GM18907 (cell line): Measurements from ENCODE around the gene MCAM.

Source experiments
- ATAC-seq: cut with Tn5 transposase; IDR thresholded peaks from one replicate; pipeline ENCODE4 v1.9.1; 2021; ENCODE audit warnings: mild to moderate bottlenecking, moderate library complexity; ENCODE audit not compliant: unreplicated experiment

The MCAM gene

DNA sequence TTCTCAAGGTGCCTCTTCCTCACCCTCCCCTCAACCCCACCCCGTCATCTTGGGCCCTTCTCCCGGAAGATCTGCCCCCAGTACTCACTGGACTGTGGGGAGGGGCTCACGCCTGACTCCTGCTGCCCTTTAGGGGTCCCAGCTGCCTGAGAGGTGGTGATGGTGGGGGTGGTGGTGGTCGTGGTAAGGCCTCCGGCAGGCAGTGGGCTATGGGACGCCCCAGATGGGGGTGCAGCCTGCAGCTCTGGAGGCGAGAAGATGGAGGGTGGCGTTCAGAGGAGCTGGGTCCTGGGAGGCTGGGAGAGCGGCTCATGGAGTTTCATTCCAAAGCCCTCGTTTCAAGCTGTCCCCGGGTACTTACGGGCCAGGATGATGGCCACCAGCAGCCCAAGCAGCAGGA lies 28.8 kb upstream of the MCAM start:
- no peak for ATAC-seq

DNA sequence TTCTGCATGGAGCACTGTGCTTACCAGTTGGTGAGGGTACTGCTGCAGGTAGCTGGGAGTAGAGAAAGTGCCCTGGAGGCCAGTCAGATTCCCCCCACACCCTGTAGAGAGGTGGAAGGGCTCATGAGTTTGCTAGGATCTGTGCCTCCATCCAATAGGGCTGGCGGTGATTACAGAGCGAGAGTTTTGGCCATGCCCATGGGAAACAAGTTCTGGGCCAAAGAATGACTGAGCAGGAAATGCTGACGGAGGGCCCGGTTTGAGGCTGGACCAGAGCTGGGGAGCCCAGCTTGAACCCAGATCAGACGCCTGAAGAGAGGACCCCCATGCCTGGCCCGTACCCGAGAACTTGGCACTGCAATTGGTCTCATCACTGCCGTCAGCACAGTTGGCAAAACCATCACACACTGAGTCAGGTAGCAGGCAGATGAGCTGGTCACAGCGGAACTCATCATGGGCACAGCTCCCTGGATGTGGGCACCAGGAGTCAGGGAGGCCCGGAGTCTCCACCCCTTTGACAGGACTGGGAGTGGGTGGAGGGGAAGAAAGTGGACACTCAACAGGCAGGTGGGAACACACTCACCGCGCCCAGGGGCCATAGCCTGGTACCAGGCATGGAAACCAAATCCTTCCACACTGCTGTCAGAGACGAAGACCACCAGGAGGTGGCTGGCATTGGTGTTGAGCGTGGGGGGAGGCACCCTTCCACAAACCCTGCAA lies 27.5 kb upstream of the MCAM start:
- ATAC-seq: no peak

DNA sequence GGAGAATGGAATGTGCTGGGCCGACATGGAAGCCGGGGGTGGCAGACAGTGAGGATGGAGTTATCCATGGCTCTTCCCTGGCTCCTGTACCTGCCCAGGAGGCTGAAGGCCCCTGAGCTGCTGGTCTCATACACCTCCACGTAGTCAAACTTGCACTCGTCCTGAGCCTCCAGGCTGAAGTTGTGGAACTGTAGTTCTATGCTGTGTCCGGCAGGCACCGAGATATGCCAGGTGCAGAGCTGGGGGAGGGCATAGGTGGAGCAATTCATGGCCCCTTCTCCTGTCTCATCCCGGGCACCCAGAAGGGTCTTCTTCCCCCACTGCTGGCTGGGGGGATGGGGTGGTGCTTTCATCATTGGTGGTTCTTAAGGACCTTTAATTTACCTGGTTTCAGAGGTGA lies 26.8 kb upstream of the MCAM start:
- ATAC-seq: no peak

DNA sequence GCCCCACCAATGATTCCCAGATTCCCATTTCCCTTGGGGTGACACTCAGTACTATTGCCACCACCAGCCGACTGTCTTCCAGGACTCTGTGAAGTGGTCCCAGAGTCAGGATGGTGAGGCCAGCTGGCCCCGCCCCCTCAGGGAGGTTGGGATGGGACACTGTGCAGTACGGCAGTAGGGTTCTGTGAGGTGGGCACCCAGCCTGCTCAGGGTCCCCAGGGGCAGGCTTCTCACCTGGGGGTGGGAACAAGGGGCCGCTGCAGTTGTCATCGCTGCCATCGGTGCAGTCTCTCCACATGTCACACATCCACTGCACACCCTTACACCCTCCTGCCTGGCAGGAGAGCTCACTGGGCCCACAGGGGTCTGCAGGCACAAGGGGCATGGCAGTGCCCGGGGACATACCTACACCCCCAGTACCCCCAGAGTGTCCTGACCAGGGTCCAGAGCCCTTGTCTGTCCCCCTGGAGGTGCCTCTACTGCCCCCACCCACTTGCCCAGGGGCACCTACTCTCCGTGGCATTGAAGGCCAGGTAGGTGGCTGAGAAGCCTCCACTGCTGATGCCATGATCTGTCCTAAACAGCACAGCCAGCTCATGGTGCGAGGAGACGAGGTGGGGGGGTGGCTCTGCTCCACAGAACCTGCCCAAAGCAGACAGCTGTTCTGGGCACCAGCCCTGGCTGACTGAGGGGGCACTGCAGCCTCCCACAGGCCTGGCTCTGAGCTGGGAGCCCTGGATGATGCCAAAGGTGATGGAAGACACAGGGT lies 25.6 kb upstream of the MCAM start:
- ATAC-seq: no peak

DNA sequence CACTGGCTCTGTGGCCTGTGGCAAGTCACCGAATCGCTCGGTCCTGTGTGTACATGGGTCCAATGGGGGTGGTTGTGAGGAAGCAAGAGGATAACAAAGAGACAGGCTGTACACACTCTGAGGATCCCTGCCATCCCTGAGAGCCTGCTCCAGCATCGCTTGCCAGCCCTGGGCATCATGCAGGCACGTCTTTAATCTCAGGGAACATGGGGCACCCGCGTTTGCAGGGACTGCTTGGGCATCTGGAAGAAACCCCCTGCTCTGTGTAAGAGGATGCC lies 25.0 kb upstream of the MCAM start:
- ATAC-seq: no peak

DNA sequence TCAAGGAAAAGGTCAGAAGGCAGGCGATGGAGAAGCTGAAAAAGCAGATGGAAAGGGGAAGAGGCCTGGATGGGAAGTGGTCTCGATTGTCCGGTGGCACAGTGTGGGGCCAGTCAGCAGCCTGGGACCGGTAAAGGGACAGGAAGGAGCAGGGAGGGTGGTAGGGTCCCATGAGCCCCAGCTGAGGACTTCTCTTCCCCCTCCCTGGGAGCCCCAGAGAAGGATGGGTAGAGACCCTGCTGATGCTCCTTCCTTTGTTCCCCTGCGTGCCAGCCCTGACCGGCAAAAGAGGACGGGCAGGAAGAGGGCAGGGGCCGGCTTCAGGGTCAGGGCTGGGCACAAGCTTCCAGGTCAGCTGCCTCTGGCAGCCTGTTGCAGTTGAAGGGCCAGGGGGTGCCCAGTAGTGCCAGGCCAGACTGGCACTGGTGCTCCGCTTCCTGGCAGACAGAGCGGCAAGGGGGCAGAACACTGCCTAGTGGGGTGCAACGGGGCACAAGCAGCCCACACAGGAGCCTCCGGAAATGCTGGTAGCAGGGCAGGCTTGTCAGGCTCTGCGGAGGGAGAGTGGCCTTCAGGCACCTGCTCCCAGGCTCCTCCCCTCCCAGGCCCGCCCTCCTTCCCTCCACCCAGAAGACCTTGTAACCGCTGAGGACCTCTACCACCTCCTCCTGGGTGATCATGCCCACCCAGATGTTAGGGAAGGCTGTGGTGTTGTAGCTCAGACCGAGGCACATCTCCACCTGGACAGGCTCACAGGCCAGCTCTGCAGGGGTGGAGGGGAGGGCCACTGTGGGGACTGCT lies 24.5 kb upstream of the MCAM start:
- ATAC-seq: no peak

DNA sequence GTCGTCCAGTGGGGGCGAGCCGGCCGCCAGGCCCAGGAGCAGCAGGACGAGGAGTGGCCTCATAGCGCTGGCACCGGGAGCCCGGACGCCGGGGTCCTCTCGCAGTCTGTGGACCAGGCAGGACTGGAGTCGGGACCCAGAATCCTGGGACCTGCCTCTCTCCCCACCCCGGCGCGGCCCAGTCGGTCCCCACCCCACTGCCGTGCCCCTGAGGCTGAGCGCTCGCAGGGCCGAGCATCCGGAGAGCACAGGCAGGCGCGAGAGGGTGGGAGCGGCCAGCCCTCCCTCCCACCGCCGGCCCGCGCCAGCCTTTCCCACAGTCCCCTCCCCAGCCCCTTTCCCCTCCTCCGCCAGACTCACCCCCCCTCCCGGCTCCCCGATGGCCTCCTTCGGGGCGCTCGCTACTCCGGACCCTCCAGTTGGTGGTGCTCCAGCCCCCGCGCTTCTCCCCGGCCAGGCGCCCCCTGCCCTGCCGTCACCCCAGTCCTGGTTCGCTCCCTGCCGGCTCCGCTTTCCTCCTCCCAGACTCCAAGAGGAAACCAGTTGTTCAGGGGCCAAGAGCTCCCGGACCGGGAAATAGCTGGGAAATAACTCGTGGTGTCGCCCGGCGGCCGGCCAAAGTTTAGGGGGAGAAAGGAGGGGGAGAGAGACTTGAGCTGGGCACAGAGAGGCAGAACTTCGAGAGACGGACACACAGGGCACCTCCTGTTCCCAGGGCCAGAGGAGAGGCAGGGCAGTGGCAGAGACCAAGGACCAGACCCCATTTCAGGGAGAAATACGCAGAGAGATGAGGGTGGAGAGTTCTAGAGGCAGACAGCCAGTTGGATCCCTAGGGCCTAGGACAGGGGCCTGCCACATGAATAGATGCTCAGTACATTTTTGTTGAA lies 23.6 kb upstream of the MCAM start, which contains the start of gene C1QTNF5:
Gene C1QTNF5, minus strand, starts transcription at position 549 of the 887 bp plus-strand sequence. Its CDS starts 486 bp downstream, at position 63.
- no peak for ATAC-seq

DNA sequence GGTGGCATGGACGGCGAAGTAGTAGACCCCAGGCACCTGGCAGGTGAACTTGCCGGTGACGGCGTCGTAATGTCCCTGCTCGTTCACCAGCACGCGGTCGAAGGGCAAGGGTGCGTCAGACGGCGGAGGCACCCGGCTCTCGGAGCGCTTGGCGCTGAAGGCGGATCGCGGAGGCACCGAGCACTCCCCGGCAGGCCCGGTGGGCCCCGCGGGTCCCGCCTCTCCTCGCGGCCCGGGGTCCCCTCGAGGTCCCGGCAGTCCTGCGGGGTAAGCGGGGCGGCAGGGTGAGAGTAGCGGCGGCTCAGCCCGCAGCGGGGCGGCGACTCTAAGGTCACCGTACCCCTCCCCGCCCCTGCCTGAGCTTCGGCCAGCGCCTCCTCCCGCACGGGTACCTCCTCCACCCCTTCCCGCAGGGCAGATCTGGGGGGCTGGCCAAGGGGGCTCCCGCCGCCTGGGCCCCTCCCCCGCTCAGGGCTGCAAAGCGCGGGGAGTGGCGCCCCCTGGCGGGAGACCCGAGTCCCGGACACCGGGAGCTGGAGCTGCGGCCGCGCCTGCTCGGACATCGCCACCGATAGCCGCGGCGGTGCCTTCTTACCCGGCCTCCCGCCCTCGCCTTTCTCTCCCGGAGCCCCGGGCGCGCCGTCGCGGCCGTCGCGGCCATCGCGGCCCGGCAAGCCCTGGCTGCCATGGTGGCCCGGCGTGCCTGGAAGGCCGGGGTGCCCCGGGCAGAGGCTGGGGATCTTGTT lies 22.8 kb upstream of the MCAM start:
- peak; percentile 35 for ATAC-seq

DNA sequence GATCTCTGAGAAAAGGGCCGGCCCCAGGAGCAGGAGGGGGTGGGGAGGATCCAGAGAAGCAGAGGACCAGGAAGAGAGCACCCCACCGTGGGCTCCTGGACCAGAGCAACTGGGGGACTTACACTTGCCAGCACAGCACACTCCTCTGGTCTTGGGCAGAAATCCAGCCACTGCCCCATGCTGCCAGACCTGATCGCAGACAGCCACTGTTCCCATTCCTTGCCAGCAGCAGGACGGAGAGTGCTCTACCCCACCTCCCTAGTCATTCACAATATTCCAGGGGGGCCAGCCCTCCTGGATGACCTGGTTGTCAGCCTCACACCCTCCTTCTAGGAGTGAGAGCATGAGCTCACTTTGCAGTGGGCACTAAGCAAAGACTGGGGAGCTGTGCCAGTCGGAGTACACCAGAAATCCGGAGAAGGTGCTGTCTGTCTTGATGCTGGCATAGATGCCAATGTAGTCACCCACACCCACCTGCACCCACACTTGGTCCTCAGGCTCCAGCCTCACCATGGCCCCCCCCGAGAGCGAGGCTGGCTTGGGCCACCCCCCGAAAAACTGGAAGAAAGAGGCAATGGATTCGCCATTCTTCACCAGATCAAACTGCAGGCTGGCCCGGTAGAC lies 22.1 kb upstream of the MCAM start:
- ATAC-seq: no peak

DNA sequence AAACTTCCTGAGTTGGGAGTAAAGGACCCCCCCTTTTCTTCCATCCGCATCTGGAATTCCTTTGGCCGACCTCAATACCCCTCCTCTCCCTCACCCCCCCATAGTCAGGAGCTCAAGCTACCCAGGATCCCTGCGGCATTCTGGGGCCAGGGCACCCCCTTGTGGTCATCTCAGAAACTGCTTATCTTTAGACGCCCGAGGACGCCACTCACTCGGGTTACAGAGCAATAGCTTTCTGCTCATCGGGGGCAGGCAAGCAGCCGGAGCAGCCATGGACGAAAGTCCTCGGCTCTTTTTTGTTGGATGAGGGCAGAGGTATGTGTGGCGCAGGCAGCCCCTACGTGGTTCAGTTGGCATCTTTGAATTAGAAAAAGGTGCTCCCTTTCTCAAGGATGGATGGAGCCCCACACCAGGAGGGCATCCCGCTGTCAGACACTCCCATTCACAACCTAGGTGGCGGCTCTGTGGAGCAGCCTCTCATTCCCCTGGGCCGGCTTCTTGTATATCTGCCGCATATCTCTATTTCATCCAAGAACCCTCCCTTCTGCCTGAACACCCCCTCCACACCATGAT lies 21.5 kb upstream of the MCAM start:
- ATAC-seq: peak; percentile 26

DNA sequence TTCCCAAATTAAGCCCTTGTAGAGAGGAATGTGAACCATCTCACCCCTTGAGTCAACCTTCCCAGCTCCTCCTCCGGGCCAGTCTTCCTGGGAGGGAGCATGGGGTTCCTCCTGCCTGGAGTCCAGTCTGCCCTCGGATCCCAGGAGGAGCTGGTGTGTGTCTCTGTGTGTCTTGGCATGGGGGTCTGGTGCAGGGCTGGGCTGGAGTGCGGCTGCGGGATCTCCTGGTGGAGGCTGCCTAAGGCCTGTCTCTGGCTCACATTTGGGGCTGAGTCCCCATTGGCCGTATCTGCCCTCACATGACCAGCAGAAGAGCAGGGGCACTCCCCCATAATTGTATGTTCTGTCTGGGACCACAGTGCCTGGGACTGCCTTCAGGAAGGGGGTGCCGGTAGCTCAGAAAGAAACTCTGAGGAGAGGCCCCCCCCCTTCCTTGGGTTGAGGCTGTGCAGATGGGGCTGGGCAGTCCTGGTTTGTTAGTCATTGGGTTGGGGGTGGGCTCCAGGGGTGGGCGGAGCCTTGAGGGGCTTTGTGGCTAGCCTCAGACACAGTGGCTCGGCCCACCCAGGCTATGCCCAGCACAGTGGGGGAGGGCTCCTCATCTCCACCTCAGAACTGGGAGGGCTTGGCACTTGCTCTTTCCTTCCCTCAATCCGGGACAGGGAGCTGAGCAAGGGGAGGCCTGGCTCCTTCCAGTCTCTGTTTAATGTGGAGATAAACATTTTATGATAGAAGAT lies 20.8 kb upstream of the MCAM start:
- no peak for ATAC-seq

DNA sequence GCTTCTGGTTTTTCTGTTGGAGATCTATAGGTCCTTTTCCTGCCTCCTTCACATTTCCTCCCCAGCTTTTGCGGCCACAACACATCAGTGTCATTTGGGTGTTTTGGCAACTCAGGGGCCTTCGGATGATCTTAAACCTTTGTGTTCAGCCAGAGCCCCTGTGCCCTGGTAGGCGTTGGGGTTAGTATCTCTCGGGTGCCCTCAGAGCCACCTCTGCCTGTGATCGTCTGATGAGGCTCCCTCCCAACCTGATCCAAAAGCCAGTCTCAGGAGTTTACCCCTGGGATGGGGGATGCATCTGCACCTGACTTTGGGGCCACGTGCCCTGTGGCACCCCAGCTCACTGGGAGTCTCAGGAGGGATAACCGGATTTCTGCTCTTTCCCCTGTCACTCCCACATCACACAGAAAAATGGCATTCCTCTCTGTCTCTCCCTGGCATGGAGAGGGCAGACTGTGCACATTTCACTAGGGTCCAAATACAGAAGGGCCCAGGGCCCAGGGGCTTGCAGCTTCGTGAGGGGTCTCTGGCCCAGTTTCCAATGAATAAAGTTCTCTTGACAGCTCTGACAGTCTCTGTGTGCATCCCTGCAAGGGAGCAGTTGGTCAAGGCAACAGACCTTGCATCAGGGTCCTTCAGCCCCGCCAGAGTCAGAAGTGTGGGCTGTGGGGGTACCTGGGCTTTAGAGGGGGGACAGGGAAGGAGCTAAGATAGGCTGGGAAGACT lies 20.0 kb upstream of the MCAM start:
- ATAC-seq: no peak

DNA sequence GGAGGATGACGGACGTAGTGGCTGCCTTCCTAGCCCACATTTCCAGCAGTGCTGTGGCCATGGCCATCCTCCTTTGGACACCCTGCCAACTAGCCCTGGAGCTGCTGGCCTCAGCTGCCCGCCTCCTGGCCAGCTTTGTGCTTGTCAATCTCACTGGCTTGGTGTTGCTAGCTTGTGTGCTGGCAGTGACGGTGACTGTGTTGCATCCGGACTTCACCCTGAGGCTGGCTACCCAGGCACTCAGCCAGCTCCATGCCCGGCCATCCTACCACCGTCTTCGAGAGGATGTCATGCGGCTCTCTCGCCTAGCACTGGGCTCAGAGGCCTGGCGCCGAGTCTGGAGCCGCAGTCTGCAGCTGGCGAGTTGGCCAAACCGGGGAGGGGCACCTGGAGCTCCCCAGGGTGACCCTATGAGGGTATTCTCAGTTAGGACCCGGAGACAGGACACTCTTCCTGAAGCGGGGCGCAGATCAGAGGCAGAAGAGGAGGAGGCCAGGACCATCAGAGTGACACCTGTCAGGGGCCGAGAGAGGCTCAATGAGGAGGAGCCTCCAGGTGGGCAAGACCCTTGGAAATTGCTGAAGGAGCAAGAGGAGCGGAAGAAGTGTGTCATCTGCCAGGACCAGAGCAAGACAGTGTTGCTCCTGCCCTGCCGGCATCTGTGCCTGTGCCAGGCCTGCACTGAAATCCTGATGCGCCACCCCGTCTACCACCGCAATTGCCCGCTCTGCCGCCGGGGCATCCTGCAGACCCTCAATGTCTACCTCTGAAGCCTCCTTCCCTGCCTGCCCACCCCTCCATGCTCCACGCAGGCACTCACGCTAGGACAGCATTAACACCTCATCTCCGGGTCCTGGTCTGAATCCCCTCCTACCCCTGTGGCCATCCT lies 19.0 kb upstream of the MCAM start:
- ATAC-seq: no peak

DNA sequence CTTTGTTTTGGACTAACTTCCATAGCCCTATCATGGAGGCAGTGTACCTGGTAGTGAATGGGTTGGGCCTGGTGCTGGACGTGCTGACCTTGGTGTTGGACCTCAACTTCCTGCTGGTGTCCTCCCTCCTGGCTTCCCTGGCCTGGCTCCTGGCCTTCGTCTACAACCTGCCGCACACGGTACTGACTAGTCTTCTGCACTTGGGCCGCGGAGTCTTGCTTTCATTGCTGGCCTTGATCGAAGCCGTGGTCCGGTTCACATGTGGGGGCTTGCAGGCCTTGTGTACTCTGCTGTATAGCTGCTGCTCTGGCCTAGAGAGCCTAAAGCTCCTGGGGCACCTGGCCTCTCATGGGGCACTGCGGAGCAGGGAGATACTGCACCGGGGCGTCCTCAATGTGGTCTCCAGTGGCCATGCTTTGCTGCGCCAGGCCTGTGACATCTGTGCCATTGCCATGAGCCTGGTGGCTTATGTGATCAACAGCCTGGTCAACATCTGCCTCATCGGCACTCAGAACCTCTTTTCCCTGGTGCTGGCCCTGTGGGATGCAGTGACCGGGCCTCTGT lies 18.2 kb upstream of the MCAM start:
- ATAC-seq: no peak

DNA sequence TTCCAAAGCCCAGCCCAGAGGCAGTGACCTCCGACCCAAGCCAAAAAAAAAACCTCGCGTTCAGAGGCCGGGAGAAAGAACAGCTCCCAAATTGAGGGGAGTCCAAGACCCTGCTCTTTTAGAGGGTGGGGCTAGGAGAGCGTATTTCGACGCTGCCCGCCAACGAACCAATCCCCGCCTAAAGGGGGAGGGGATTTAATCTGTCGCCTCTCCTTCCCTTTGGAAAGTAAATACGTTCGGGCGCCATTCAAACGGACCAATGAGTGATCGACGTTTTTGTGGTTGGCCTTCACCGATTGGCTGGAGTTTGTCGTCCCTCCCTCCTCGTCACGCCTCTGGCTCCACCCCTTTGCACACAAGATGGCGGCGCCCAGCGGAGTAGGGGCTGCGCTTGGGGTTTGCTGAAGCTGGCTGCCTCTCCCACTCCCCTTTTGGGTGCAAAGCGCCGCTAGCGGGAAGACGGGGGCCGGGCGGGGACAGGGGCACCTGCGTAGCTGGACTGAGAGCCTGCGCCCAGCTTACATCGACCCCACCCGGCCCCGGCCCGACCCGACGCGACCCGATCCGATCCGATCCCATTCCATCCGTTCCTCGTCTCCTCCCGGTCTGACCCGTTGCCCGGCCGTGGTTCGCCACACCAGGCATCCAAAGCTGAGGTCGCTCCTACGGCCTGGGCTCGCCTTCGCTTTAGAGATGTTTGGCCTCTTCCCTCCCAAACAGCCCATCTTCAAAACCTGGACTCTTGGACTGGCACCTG lies 17.4 kb upstream of the MCAM start, which contains the start of gene RNF26:
Gene RNF26, plus strand, starts transcription at position 354 of the 757 bp plus-strand sequence. CDS start 596 bp downstream, outside the sequence.
- ATAC-seq: peak; percentile 91
